HG03457 (cell line): ENCODE results near the gene RNF17.
A peak's percentile ranks its signal among the peaks of the same experiment; 100 is the strongest.

Experiments used
- ATAC-seq: cut with Tn5 transposase; IDR thresholded peaks from one replicate; pipeline ENCODE4 v1.9.1; 2021; ENCODE audit warnings: moderate number of reproducible peaks; ENCODE audit not compliant: unreplicated experiment

RNF17 gene, protein sequence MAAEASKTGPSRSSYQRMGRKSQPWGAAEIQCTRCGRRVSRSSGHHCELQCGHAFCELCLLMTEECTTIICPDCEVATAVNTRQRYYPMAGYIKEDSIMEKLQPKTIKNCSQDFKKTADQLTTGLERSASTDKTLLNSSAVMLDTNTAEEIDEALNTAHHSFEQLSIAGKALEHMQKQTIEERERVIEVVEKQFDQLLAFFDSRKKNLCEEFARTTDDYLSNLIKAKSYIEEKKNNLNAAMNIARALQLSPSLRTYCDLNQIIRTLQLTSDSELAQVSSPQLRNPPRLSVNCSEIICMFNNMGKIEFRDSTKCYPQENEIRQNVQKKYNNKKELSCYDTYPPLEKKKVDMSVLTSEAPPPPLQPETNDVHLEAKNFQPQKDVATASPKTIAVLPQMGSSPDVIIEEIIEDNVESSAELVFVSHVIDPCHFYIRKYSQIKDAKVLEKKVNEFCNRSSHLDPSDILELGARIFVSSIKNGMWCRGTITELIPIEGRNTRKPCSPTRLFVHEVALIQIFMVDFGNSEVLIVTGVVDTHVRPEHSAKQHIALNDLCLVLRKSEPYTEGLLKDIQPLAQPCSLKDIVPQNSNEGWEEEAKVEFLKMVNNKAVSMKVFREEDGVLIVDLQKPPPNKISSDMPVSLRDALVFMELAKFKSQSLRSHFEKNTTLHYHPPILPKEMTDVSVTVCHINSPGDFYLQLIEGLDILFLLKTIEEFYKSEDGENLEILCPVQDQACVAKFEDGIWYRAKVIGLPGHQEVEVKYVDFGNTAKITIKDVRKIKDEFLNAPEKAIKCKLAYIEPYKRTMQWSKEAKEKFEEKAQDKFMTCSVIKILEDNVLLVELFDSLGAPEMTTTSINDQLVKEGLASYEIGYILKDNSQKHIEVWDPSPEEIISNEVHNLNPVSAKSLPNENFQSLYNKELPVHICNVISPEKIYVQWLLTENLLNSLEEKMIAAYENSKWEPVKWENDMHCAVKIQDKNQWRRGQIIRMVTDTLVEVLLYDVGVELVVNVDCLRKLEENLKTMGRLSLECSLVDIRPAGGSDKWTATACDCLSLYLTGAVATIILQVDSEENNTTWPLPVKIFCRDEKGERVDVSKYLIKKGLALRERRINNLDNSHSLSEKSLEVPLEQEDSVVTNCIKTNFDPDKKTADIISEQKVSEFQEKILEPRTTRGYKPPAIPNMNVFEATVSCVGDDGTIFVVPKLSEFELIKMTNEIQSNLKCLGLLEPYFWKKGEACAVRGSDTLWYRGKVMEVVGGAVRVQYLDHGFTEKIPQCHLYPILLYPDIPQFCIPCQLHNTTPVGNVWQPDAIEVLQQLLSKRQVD (N-terminal part only)

GRCh38 chr13:24763596-24764275 lies at the start of gene RNF17:
TSS of gene RNF17 (plus strand) at chr13:24764169. CDS start at chr13:24764204, 35 bp downstream.
- no peak for ATAC-seq

- ATAC-seq: no peak
Measured at GRCh38 chr13:24716011-24716410, 48.0 kb upstream of the RNF17 start.

DNA sequence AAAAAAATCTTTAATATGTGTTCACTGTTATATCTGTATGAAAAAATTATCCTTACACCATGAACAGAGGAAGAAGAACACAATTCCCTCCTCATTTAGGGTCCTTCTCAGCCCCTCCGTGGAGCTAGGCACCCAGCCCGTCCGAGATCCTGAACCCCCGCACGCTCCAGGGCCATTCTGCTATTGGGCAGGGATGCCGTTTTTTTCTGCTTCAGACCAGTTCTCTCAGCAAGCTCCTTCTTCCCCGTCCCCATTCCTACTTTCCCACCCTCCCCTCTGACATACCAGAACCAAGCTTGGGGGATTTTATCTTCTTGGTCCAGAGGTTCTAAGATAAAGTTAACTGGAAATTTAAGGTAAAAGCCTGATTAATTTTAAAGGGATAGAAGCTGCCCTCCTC lies 47.5 kb upstream of the RNF17 start:
- no peak for ATAC-seq

GRCh38 chr13:24717217-24717616 lies 46.8 kb upstream of the RNF17 start:
- ATAC-seq: no peak

DNA sequence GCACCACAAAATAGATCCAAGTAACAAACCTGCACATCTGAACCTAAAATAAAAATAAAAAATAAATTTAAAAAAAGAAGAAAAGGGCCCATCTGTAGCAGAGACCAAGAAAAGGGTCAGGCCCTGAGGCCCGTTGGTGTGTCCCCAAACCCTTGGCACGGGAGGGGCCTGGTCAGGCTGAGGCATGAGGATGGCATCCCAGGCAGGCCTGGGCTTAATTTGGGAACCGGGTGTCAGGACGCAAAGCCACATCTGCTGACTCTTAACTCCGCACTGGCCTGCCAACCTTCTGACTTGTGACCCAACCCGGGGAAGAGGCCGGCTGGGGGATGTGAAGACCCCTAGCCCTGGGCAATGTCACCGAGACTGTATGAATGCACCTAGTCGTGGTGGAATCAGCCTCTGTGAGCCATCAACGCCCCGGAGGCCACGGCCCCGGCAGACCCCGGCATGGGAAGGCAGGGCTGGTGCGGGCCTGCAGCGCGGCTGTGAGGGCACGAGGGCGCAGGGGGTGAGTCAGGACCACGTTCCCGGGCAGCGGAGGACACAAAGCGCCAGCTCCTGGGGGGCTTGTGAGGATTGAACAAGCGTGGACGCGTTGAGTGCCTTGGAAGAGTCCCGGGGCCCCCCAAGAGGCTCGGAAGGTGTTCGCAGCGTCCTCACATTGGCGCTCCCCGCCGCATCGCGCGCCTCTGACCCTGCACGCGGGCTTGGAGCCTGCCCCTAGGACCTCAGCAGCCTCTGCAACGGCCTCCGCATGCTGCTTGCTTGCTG lies 45.6 kb upstream of the RNF17 start:
- ATAC-seq: no peak

GRCh38 chr13:24719139-24719538 lies 44.8 kb upstream of the RNF17 start:
- ATAC-seq: no peak

DNA sequence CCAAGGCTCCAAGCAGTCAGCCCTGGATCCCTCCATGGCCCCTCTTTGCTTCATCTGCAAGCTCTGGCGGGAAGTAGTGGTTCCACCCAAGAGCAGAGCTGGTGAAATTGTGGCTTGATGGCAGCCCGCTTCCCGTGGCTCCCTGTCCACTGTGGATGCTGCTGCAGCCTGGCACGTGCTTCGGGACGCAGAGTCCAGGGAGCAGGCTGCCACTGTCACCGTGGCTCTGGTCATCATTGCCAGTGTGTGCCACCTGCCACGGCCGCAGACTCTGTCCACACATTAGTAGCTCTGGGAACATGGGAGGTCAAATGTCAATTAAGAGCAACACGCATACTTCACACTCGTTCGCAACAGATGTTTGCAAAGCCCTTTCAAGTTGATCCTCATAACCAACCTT lies 40.8 kb upstream of the RNF17 start:
- no peak for ATAC-seq

DNA sequence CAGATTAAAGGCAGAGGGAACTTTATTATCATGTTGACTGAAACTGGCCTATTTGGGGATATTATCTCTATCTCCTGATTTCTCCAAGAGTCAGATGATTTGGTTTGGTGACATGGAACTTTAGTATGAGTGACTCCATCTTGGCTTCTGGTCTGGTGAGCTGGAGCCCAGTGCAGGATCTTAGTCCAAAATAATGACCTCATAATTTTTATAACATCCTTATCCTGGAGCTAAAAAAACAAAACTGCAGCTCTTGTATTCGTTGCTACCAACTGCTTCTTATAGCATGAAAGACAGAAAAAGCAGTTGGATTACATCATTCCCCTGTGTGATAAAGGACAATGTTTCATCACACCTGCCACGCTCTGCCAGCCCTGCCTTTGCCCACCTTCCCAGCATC lies 39.3 kb upstream of the RNF17 start:
- ATAC-seq: no peak

DNA sequence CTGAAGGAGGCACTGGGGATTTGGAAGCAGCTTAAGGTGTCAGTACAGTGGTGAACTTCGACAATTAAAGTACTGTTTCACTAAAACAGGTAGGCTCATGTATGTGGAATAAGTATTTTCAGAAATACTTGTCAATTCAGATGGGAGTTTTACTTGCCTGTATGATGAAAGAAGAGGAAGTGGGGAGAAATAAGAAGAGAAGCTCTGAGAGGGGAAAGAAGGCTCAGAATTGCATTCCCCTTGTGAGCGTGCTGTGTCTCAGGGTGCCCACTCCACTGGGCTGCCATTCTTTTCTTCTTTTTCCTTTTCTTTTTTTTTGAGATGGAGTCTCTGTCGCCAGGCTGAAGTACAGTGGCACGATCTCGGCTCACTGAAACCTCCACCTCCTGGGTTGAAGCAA lies 38.6 kb upstream of the RNF17 start:
- ATAC-seq: no peak

GRCh38 chr13:24727731-24728601 lies 36.0 kb upstream of the RNF17 start:
- peak; percentile 45 for ATAC-seq

GRCh38 chr13:24730873-24731567 lies 32.9 kb upstream of the RNF17 start:
- peak; percentile 65 for ATAC-seq

- ATAC-seq: no peak
Measured at GRCh38 chr13:24734950-24735349, 29.0 kb upstream of the RNF17 start.

- no peak for ATAC-seq
Measured at GRCh38 chr13:24737042-24737441, 26.9 kb upstream of the RNF17 start.

DNA sequence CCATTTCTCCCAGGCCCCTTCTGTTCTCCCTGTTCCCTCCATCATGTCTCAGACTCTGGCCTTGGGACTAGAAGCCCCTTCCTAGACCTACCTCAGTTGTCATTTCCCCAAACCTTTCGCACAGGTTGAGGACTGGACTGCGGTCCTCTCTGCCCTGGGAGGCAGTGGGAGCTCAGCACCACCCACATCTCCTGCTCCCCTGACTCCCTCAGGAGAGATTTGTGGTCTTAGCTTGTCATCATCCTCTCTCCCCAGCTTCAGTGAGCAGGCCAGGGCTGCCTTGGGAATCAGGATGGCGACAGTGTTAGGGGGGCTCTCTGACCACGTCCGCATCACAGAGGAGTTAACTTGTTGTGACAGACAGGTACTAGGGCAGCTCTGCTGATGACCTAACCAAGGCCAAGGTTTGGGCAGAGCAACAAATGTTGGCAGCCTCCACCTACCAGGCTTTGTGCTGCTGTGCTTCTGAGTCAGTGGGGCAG lies 25.6 kb upstream of the RNF17 start:
- no peak for ATAC-seq

GRCh38 chr13:24740014-24740890 lies 23.7 kb upstream of the RNF17 start:
- no peak for ATAC-seq

GRCh38 chr13:24741016-24741662 lies 22.8 kb upstream of the RNF17 start:
- no peak for ATAC-seq

GRCh38 chr13:24741791-24742190 lies 22.2 kb upstream of the RNF17 start:
- no peak for ATAC-seq
